NCI-H82 treated with DMSO at 0.1 percent for 48 hours (cell line): ENCODE measurements around the gene SEMA6C.
"Not testable (repeated sequence)": the region's sequence is repeated elsewhere in the genome, so short reads cannot be mapped to it uniquely, and the experiment has no call there.

Experiments used
- DNase-seq: peaks from one replicate; lab custom pipeline; 2025; ENCODE audit not compliant: unreplicated experiment; lab: John Stamatoyannopoulos, UW

The SEMA6C gene

GRCh38 chr1:151146412-151147131, at the start of gene SEMA6C:
Gene SEMA6C (minus strand): TSS chr1:151146631. CDS start chr1:151142621, 4,010 bp downstream.
- peak; percentile 92 for DNase-seq

GRCh38 chr1:151194894-151195594, 48.6 kb upstream of the SEMA6C start:
- not testable (repeated sequence) for DNase-seq

GRCh38 chr1:151193856-151194255, 47.4 kb upstream of the SEMA6C start:
- DNase-seq = no peak

GRCh38 chr1:151193304-151193703, 46.9 kb upstream of the SEMA6C start:
- DNase-seq = no peak

GRCh38 chr1:151192047-151192446, 45.6 kb upstream of the SEMA6C start:
- no peak for DNase-seq

GRCh38 chr1:151189637-151190445, 43.4 kb upstream of the SEMA6C start, which contains the start of gene VPS72:
Gene VPS72 (minus strand): TSS chr1:151190197. CDS start chr1:151190121, 76 bp downstream.
- peak; percentile 92 for DNase-seq

GRCh38 chr1:151188667-151189066, 42.2 kb upstream of the SEMA6C start:
- DNase-seq = not testable (repeated sequence)

GRCh38 chr1:151187205-151187604, 40.8 kb upstream of the SEMA6C start:
- peak; percentile 96 for DNase-seq

GRCh38 chr1:151184211-151184610, 37.8 kb upstream of the SEMA6C start:
- DNase-seq = no peak

GRCh38 chr1:151176514-151177045, 30.1 kb upstream of the SEMA6C start:
- DNase-seq = no peak

- DNase-seq = no peak
Observed at GRCh38 chr1:151175863-151176262, 29.4 kb upstream of the SEMA6C start, which contains the start of gene TMOD4. Gene TMOD4 (minus strand): TSS chr1:151175981. CDS start chr1:151174875, 1,106 bp downstream.

- DNase-seq = no peak
Observed at GRCh38 chr1:151175041-151175741, 28.8 kb upstream of the SEMA6C start.

GRCh38 chr1:151171190-151171589, 24.8 kb upstream of the SEMA6C start:
- DNase-seq = no peak

- DNase-seq = no peak
Observed at GRCh38 chr1:151167116-151167515, 20.7 kb upstream of the SEMA6C start.

- no peak for DNase-seq
Observed at GRCh38 chr1:151166505-151166956, 20.1 kb upstream of the SEMA6C start.

GRCh38 chr1:151165738-151166504, 19.5 kb upstream of the SEMA6C start, which contains the start of the genes LYSMD1 and SCNM1:
Gene LYSMD1 (minus strand): TSS chr1:151165902. CDS start chr1:151165258, 644 bp downstream.
Gene SCNM1 (plus strand): TSS chr1:151166144. CDS start chr1:151166153, 9 bp downstream.
- DNase-seq = peak; percentile 97

GRCh38 chr1:151165281-151165737, 18.9 kb upstream of the SEMA6C start:
- DNase-seq = peak; percentile 98

- no peak for DNase-seq
Observed at GRCh38 chr1:151164732-151165280, 18.4 kb upstream of the SEMA6C start.

- no peak for DNase-seq
Observed at GRCh38 chr1:151159373-151159772, 12.9 kb upstream of the SEMA6C start.
